Stimulated activated CD4-positive, alpha-beta T cell treated with anti-CD3 and anti-CD28 coated beads, TNF-alpha, amount 100 ng/mL, for 24 hours (primary cell): ENCODE data around the gene XRCC3.

ENCODE experiments used
- DNase-seq, 3 experiments: peaks; one replicate each; pipeline ENCODE4 v3.0.0-alpha.2; 2020; ENCODE audit warnings: low read depth in 3 of 3

XRCC3 gene

DNA sequence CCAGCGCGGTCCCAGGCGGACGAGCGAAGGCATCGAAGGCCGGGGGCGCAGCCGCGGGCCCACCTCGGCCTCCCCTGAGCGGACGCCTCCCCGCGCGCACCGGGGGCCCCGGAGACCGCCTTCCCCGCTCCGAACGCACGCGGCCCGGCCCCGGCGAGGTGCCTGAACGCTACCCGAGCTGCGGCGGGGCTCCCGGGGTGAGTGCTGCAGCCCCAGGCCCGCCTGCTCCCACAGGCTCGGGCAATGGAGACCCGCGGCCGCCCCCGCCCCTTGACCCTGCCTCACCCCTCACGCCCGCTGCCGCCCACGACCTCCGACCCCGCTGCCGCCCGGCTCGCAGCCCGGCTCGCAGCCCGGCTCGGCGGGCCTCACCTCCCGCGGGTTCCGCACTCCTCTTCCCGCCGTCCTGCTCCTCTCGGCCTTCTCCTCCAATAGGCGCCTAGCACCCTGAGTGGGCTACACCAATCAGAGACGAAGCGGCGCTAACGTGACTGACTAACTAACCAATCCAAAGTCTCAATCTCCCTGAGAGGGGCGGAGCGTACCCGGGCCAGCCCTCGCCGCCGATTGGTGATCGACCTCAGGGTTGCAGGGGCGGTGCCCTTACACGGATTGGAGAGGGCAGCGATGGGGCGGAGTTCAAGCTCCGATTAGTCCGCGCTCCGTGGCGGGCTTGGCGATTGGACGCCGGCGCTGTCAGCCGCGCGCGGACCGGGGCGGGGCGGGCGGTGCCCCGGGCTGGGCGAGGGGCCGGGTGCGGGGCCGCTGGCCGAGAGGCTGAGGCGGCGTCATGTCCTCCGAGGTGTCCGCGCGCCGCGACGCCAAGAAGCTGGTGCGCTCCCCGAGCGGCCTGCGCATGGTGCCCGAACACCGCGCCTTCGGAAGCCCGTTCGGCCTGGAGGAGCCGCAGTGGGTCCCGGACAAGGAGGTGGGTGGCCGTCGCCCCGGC is at the start of gene XRCC3, which contains the start of gene ZFYVE21:
Gene XRCC3, minus strand, starts transcription at position 400 of the 949 bp plus-strand sequence. CDS start 4,364 bp downstream, outside the sequence.
Gene ZFYVE21, plus strand, starts transcription at position 759 of the 949 bp plus-strand sequence. Its CDS starts 32 bp downstream, at position 791.
- peak; percentile 99 to 100 (median 99) for DNase-seq

DNA sequence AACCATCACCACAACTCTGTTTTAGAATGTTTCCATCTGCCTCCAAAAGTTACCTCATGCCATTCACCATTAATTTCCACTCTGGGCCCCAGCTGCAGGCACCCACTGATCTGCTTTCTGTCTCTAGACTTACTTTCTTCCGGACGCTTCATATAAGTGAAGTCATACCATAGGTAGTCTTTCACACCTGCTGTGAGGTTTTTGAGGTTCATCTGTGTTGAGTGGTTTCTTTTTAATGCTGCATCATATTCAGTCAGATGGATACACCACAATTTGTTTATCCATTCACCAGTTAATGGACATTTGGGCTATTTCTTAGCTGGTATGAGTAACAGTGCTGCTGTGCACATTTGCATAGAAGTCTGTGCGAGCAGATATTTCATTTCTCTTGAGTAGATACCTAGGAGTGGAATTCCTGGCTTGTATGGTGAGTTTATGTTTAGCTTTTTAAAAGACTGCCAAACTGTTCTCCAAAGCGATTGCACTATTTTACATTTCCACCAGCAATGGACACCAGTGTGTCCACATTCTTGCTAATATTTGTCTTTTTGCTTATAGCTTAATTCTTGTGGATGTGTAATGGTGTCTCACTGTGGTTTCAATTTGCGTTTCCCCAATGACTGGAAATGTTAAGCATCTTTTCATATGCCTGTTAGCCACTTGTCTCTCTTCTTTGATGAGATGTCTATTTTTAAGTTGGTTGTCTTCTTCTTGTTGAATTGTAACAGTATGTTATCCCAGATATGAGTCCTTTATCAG is 48.7 kb upstream of the XRCC3 start:
- no peak for DNase-seq

GRCh38 chr14:103762541-103762940 is 47.3 kb upstream of the XRCC3 start:
- DNase-seq, result no peak

GRCh38 chr14:103762036-103762435 is 46.8 kb upstream of the XRCC3 start:
- no peak for DNase-seq

GRCh38 chr14:103758059-103758776 is 43.0 kb upstream of the XRCC3 start:
- DNase-seq, result no peak

DNA sequence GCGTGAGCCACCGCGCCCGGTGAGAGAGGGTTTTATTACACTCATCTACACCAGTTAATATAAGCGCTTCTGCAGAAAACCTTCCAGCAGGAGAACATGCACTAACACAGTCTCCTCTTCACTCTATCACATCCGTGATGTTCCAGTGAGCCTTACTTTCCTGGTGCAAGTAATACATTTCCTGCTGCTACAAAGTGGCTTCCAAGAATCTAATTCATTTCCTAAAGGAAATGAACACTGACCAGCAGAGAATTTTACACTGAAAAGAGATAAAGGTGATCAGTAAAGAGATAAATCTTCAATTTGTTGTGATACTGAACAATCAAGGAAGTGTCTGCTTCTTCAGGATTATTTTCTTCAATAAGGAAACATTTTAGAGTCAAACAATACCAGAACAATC is 39.8 kb upstream of the XRCC3 start:
- DNase-seq, result no peak

- DNase-seq, result no peak
Observed at GRCh38 chr14:103753774-103754173, 38.5 kb upstream of the XRCC3 start.

GRCh38 chr14:103749860-103750259 is 34.6 kb upstream of the XRCC3 start:
- no peak for DNase-seq

DNA sequence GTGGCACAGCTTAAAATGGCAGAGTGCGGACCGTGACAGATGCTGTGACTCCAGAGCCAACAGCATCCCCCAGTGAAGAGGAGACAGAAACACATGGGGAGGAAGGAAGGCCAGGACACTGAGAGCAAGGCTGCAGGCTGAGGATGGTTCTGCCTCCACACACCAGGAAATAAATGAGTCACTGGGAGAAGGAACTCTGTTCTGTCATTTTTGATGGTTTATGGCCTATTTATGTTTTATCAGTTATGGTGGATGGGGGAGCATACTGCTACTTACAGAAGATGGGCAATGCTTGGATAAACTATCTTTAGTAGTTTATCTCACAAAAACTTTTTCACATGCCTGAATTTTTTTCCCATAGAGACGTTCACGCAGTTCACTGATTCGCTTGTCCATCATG is 34.2 kb upstream of the XRCC3 start:
- no peak for DNase-seq

- peak; percentile 5 to 44 (median 9) for DNase-seq
Observed at GRCh38 chr14:103748534-103748857, 33.2 kb upstream of the XRCC3 start.

DNA sequence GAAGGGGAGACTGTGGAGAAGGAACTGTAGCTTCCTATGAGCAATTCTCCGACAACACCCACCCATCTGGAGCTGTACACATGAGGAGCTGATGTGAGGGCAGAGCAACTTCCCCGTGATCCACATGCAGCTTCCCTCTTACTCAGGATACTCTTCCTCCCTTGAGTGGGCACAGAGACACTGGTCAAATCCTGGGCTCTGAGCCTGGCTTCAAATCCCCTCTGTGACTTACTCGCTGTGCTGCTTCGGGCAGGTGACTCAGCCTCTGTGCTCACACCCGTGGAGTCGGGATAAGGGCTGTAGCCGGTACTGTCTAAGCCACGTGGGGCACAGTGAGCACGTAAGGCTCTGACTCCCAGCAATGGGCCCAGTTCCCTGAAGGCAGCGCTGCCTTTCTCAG is 31.4 kb upstream of the XRCC3 start:
- DNase-seq, result no peak

- no peak for DNase-seq
Observed at GRCh38 chr14:103745424-103745823, 30.2 kb upstream of the XRCC3 start.

DNA sequence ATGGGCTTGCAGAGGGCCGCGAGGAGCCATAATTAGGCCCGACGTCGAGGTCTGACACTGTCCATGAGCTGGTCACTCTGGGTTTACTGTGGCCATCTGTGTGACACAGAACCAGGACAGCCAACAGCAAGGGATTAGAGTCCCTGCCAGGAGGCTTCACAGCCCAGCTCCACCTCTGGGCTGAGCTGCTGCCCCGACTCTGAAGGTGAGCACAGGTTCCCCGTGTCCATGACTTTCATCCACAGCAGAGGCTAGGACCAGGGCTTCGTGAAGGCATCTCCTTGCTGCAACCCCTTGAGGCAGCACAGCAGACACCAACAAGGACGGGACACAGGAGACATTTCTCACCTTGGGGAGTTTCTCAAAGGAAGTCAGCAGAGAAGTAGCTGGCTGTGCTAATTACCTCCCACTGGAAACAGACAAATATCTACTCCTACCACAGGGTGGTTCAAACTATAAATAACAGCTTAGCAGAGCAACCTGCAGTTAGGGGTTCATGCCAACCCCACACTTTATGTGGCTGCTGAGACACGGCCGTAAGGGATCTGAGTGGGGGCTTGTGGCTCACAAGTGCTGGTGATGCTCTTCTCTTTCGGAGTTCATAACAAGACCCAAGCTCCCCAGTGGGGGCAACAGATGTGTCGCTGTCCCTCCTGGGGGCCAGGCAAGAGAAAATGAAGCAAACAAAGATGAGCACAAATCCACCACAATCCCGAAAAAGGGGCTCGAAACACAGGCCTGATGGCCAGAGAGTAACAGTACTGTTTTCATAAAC is 29.6 kb upstream of the XRCC3 start:
- no peak for DNase-seq

GRCh38 chr14:103743691-103744090 is 28.4 kb upstream of the XRCC3 start:
- no peak for DNase-seq

- DNase-seq, result no peak
Observed at GRCh38 chr14:103742499-103743255, 27.4 kb upstream of the XRCC3 start.

- no peak for DNase-seq
Observed at GRCh38 chr14:103741876-103742275, 26.6 kb upstream of the XRCC3 start.

DNA sequence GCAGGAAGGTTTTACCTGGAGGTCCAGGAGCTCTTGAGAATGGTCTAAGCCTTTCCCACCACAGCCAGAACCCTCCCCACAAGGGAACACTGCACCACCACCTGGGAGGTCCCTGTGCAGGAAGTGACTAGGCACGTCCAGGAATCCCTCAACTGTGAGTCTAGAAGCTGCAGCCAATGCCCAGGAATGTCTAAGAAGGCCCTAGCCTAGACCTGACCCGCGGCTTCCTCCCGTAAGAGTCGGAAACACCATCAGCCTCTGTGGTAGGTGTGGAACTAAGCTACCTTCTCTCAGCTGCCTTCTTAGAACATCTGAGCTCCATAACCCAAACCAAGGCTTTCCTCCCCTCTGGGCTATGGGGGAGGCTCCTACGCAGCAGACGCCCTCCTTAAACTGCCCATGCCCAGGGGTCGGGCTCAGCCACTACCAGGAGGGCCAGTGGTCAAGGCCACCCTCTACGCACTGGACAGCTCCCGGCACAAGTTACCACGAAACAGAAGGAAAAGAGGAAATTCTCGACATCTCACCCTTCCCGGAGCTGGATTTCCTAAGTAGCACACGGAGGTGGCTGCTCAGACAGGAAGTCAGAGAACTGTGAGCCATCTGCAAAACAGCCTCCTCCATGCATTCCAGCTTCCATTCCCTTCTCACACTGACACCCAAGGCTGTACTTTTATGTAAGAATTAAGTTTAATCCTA is 25.9 kb upstream of the XRCC3 start:
- DNase-seq, result no peak

GRCh38 chr14:103739793-103740501 is 24.7 kb upstream of the XRCC3 start:
- DNase-seq, result no peak

DNA sequence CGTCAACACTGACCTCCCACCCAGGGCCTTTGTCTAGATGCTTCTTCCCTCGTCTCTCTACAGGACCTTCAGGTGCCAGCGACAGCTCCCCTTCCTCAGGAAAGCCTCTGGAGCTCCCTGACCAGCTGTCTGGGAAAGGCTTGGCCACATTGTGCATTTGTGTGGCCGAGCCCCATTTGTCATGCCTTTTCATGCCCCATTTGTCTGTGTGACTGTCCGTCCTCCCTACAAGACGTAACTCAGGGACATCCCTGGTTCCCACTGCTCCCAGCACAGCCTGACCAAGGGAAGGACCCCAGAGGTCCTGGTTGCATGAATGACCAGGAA is 24.2 kb upstream of the XRCC3 start:
- no peak for DNase-seq
